IMR-90 (cell line): ENCODE results near the gene AGXT2. TPM values are rescaled to one million over a fixed set of nuclear protein-coding genes. Genes with fewer than 3 reads are reported as not detected.

ENCODE experiments used
- ATAC-seq: fragments of 200-7000 bp; cut with Tn5 transposase; 2 replicates; pipeline ENCODE4 v1.9.1; 2020; ENCODE audit warnings: low read depth, mild to moderate bottlenecking, moderate library complexity
- BruUV-seq: library from RNA; stranded (reverse); fragments of 400-500 nt; replicated peaks from 2 replicates; lab custom pipeline; 2021; lab: Mats Ljungman, UMichigan
- CTCF ChIA-PET: fragments of 300-600 bp; formaldehyde crosslinking; extraction: SDS; loops from one replicate; lab custom pipeline; 2021; ENCODE audit warnings: antibody characterized with exemption; lab: Yijun Ruan, JAX
- POLR2A ChIA-PET: fragments of 300-600 bp; sonication (Branson Sonifier 250); formaldehyde crosslinking; loops from one replicate; lab custom pipeline; 2022; ENCODE audit warnings: antibody characterized with exemption; ENCODE audit not compliant: unreplicated experiment; lab: Charles Lee
- DNase-seq: peaks from one replicate; pipeline ENCODE4 v3.0.0; 2013
- H2AFZ ChIP-seq: replicated peaks from 2 replicates; pipeline ENCODE3; 2013; ENCODE audit warnings: low read length, mild to moderate bottlenecking; ENCODE audit not compliant: poor library complexity
- H2AK5ac ChIP-seq: 2 replicates; pipeline ENCODE4 v1.6.1; 2013; ENCODE audit warnings: low read depth, low read length, inconsistent platforms
- H2AK9ac ChIP-seq: replicated peaks from 2 replicates; pipeline ENCODE3; 2013; ENCODE audit warnings: mild to moderate bottlenecking, low read depth, low read length, moderate library complexity; ENCODE audit not compliant: poor library complexity
- H2BK120ac ChIP-seq: 2 replicates; pipeline ENCODE4 v1.6.1; 2013; ENCODE audit warnings: low read depth, low read length, inconsistent platforms
- H2BK15ac ChIP-seq: 3 replicates; pipeline ENCODE4 v1.6.1; 2013; ENCODE audit warnings: low read depth, low read length, inconsistent platforms
- H2BK20ac ChIP-seq: 2 replicates; pipeline ENCODE4 v1.6.1; 2013; ENCODE audit warnings: low read depth, mild to moderate bottlenecking, inconsistent platforms, low read length, moderate library complexity
- H2BK5ac ChIP-seq: 2 replicates; pipeline ENCODE4 v1.6.1; 2013; ENCODE audit warnings: mild to moderate bottlenecking, low read depth, low read length, inconsistent platforms; ENCODE audit not compliant: poor library complexity, severe bottlenecking
- H3K14ac ChIP-seq: replicated peaks from 2 replicates; pipeline ENCODE4 v1.6.1; 2013; ENCODE audit warnings: low read depth, low read length, inconsistent platforms
- H3K18ac ChIP-seq: 2 replicates; pipeline ENCODE4 v1.6.1; 2013; ENCODE audit warnings: low read depth, low read length, control low read depth
- H3K23ac ChIP-seq: 2 replicates; pipeline ENCODE4 v1.6.1; 2013; ENCODE audit warnings: low read depth, low read length, inconsistent platforms
- H3K27ac ChIP-seq: 2 replicates; pipeline ENCODE4 v1.5.1; 2013; ENCODE audit warnings: mild to moderate bottlenecking, control low read depth, low read length; ENCODE audit not compliant: insufficient read depth
- H3K27me3 ChIP-seq: 2 replicates; pipeline ENCODE4 v1.6.1; 2013; ENCODE audit warnings: low read length; ENCODE audit not compliant: control insufficient read depth, insufficient read depth
- H3K36me3 ChIP-seq: 2 replicates; pipeline ENCODE4 v1.6.1; 2013; ENCODE audit warnings: low read length, mixed read lengths; ENCODE audit not compliant: control insufficient read depth, insufficient read depth
- H3K4ac ChIP-seq: 2 replicates; pipeline ENCODE4 v1.6.1; 2013; ENCODE audit warnings: low read depth, low read length, inconsistent platforms
- H3K4me1 ChIP-seq: 2 replicates; pipeline ENCODE4 v1.6.1; 2013; ENCODE audit warnings: low read length, mixed read lengths; ENCODE audit not compliant: control insufficient read depth, insufficient read depth
- H3K4me2 ChIP-seq: 2 replicates; pipeline ENCODE4 v1.6.1; 2013; ENCODE audit warnings: low read depth, mild to moderate bottlenecking, control low read depth, low read length, moderate library complexity
- H3K4me3 ChIP-seq: 2 replicates; pipeline ENCODE4 v1.5.1; 2013; ENCODE audit warnings: low read depth, mild to moderate bottlenecking, control low read depth, low read length, moderate library complexity; ENCODE audit not compliant: insufficient read depth
- H3K56ac ChIP-seq: 2 replicates; pipeline ENCODE4 v1.6.1; 2013; ENCODE audit warnings: low read length, inconsistent platforms; ENCODE audit not compliant: insufficient read depth; ENCODE audit errors: extremely low read depth
- H3K79me1 ChIP-seq, 2 experiments: 2 replicates each; pipeline ENCODE4 v1.6.1; 2013; ENCODE audit warnings: low read length in 2 of 2, inconsistent platforms in 1 of 2, low read depth in 1 of 2
- H3K9ac ChIP-seq: 2 replicates; pipeline ENCODE4 v1.6.1; 2013; ENCODE audit warnings: low read depth, low read length, control low read depth
- H3K9me1 ChIP-seq: 2 replicates; pipeline ENCODE4 v1.6.1; 2013; ENCODE audit warnings: low read length, inconsistent platforms; ENCODE audit not compliant: insufficient read depth
- H3K9me3 ChIP-seq: 2 replicates; pipeline ENCODE4 v1.6.1; 2013; ENCODE audit warnings: low read length; ENCODE audit not compliant: control insufficient read depth, insufficient read depth
- H4K20me1 ChIP-seq: 2 replicates; pipeline ENCODE4 v1.6.1; 2013; ENCODE audit warnings: low read length, inconsistent platforms; ENCODE audit not compliant: insufficient read depth
- H4K5ac ChIP-seq: 2 replicates; pipeline ENCODE4 v1.6.1; 2013; ENCODE audit warnings: mild to moderate bottlenecking, low read depth, low read length, control low read depth
- H4K8ac ChIP-seq, 2 experiments: 2 replicates each; pipeline ENCODE4 v1.6.1; 2013; ENCODE audit warnings: low read depth in 2 of 2, low read length in 2 of 2, control low read depth in 1 of 2, inconsistent platforms in 1 of 2
- H4K91ac ChIP-seq: 2 replicates; pipeline ENCODE4 v1.6.1; 2013; ENCODE audit warnings: low read depth, low read length, inconsistent platforms; ENCODE audit not compliant: insufficient read depth
- BHLHE40 ChIP-seq: fragments of 150-350 bp; IDR thresholded peaks from 2 replicates; pipeline ENCODE4 v1.6.1; 2016; ENCODE audit warnings: mild to moderate bottlenecking, low read depth, low read length
- CEBPB ChIP-seq: IDR thresholded peaks from 2 replicates; pipeline ENCODE4 v1.6.1; 2012; ENCODE audit warnings: low read depth, low read length, improper control_type of control experiment
- CHD1 ChIP-seq: IDR thresholded peaks from 2 replicates; pipeline ENCODE4 v1.6.1; 2012; ENCODE audit warnings: low read depth, low read length, improper control_type of control experiment
- CTCF ChIP-seq: conservative IDR thresholded peaks from 2 replicates; pipeline ENCODE4 v1.5.1; 2012; ENCODE audit warnings: mild to moderate bottlenecking, low read depth, low read length, improper control_type of control experiment
- ELK1 ChIP-seq: fragments of 150-350 bp; IDR thresholded peaks from 2 replicates; pipeline ENCODE4 v1.6.1; 2016; ENCODE audit warnings: low read depth, mild to moderate bottlenecking, low read length, moderate library complexity, borderline replicate concordance
- MAZ ChIP-seq: IDR thresholded peaks from 2 replicates; pipeline ENCODE4 v1.6.1; 2012; ENCODE audit warnings: low read depth, mild to moderate bottlenecking, low read length, improper control_type of control experiment, moderate library complexity, borderline replicate concordance
- NFE2L2 ChIP-seq: fragments of 150-350 bp; IDR thresholded peaks from 2 replicates; pipeline ENCODE4 v1.6.1; 2016; ENCODE audit warnings: low read depth, mild to moderate bottlenecking, low read length
- RAD21 ChIP-seq: IDR thresholded peaks from 2 replicates; pipeline ENCODE4 v1.6.1; 2012; ENCODE audit warnings: low read length, improper control_type of control experiment
- RCOR1 ChIP-seq: IDR thresholded peaks from 2 replicates; pipeline ENCODE4 v1.6.1; 2012; ENCODE audit warnings: mild to moderate bottlenecking, low read length, improper control_type of control experiment; ENCODE audit not compliant: insufficient replicate concordance
- RFX5 ChIP-seq: IDR thresholded peaks from 2 replicates; pipeline ENCODE4 v1.8.0; 2012; ENCODE audit warnings: low read depth, mild to moderate bottlenecking, low read length, moderate library complexity
- SMC3 ChIP-seq: fragments of 150-350 bp; IDR thresholded peaks from 2 replicates; pipeline ENCODE4 v1.6.1; 2016; ENCODE audit warnings: low read depth, mild to moderate bottlenecking, antibody characterized with exemption, low read length, moderate library complexity
- USF2 ChIP-seq: fragments of 150-350 bp; IDR thresholded peaks from 2 replicates; pipeline ENCODE4 v1.6.1; 2017; ENCODE audit warnings: mild to moderate bottlenecking, antibody characterized with exemption, low read length, low read depth
- WGBS, 2 experiments: methylation state at CpG; one replicate each; pipeline versions ENCODE4 v1.1.5 to v1.1.7; 2013; ENCODE audit warnings: missing lambda C conversion rate in 2 of 2; ENCODE audit not compliant: insufficient read length in 1 of 2; ENCODE audit errors: extremely low coverage in 2 of 2; 5-methylcytosine and 5-hydroxymethylcytosine counted together
- dilution Hi-C: fragments of 300-500 bp; cut with HindIII; formaldehyde crosslinking; loops from one replicate; pipeline ENCODE4 v1.14.3; 2018; ENCODE audit warnings: low sequenced_read_pairs; ENCODE audit not compliant: unreplicated experiment
- in situ Hi-C: fragments of 300-500 bp; cut with MboI; formaldehyde crosslinking; loops from 3 replicates; pipeline ENCODE4 v1.14.3; 2019; ENCODE audit warnings: low sequenced_read_pairs, inconsistent platforms, mixed read lengths
- intact Hi-C: fragments of 100-400 bp; cut with micrococcal nuclease; formaldehyde crosslinking; loops from 2 replicates; pipeline ENCODE4 v1.10.0; 2022
- polyA plus RNA-seq, 3 experiments: library from polyadenylated mRNA; depleted of rRNA; stranded (reverse); fragments of >200 nt; gene quantifications; 2 replicates each; pipeline ENCODE4 v1.2.3, GENCODE V29; 2012; ENCODE audit warnings: low replicate concordance in 1 of 3
- total RNA-seq: library from RNA; depleted of rRNA; stranded (reverse); fragments of >200 nt; gene quantifications from 2 replicates; pipeline ENCODE4 v1.2.3, GENCODE V29; 2012

AGXT2 gene
- total and polyA plus RNA-seq, 2 of the 4 experiments (the other 2 are of a cell fraction), result not detected

- Histone ChIP-seq H2BK120ac (no peak overlapping the region), H3K79me1 (no peaks in the 10 kb centered on the region), H3K27ac (no peak overlapping the region), H4K91ac (no peak overlapping the region), H3K14ac (no peak overlapping the region), H2BK5ac (no peak overlapping the region), H3K4ac (no peak overlapping the region), H3K23ac (no peak overlapping the region), H3K4me2 (no peak overlapping the region), H4K8ac (no peak overlapping the region), H3K9me1 (no peaks in the 10 kb centered on the region; the same call in none of the 2 replicates), H3K4me3 (no peak overlapping the region), H2AK9ac (no peak overlapping the region), H3K9me3 (no peaks in the 10 kb centered on the region), H3K18ac (no peak overlapping the region), H2AFZ (no peak overlapping the region), H2AK5ac (no peak overlapping the region), H3K56ac (no peak overlapping the region), H4K20me1 (no peaks in the 10 kb centered on the region), H4K5ac (no peak overlapping the region), H3K36me3 (no peaks in the 10 kb centered on the region), H3K9ac (no peak overlapping the region), H3K4me1 (peaks cover 4% of the 10 kb centered on the region), H2BK15ac (no peak overlapping the region), H2BK20ac (no peak overlapping the region), H3K27me3 (no peaks in the 10 kb centered on the region)
- DNase-seq (no peak), ATAC-seq (no peak)
- intact Hi-C loops (no loop called here), in situ Hi-C loops (no loop called here), dilution Hi-C loops (no loop called here)
- WGBS, 2 experiments, result no CpG with 5 or more reads among the region's 4 CpGs
- ChIA-PET CTCF (no interaction called here), POLR2A (no interaction called here)
- BruUV-seq, result no TSS peak
- TF ChIP-seq CEBPB (no peak), SMC3 (no peak), NFE2L2 (no peak), MAZ (no peak), USF2 (no peak), RAD21 (no peak), CHD1 (no peak), RCOR1 (no peak), ELK1 (no peak), CTCF (no peak), BHLHE40 (no peak), RFX5 (no peak)
These were observed 5.0 kb downstream of the AGXT2 start for GRCh38 chr5:35042781-35043180.
